ENCODE measurements around the gene MRNIP. TPM values are rescaled to one million over a fixed set of nuclear protein-coding genes. Genes with fewer than 3 reads are reported as not detected.

The MRNIP gene
- polyA plus RNA-seq, 1 donor = 39.4 TPM

DNA sequence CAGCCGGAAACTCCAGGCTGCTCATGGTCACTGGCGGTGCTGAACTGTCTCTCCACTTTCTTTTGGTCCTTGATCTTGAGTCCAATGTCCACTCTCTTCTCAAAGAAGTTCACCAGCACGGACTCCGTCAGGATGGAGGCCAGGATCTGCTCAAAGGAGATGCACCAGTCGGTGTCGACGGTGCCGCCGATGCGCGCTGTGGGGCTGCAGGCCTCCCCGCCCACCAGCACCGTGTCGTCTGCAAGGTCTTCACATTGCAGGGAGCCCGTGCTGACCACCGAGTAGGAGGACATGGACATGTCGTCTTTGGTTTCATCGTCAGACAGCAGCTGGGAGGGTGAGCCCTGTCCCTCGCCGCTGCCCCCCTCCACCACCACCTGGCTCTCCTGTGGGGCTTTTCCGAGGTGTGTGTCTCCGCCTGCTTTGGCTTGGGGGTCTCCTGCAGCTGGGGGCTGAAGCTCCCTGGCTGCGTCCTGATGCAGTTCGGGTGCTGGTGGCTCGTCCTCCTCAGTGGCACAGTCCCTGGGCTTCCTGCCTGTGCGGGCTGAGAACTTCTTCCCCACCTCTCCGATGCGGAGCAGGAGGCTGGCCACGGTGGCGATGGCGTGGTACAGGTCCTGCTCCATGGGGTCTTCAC, 5.0 kb upstream of the MRNIP start:
- Histone ChIP-seq H3K36me3 (ENCODE audit: control insufficient read depth, insufficient read depth, low read length) (peaks cover 57% of the 10 kb centered on the region), H3K4me3 (ENCODE audit: low read length) (no peak overlapping the region), H3K4me1 (ENCODE audit: control insufficient read depth, insufficient read depth, low read length) (no peaks in the 10 kb centered on the region), H3K27ac (ENCODE audit: low read length) (no peak overlapping the region), H3K9me3 (ENCODE audit: control insufficient read depth, low read depth, low read length) (peaks cover 10% of the 10 kb centered on the region), H3K27me3 (ENCODE audit: control insufficient read depth, insufficient read depth, low read length) (no peaks in the 10 kb centered on the region)
- WGBS (ENCODE audit: insufficient coverage, low lambda C conversion rate) = no CpG with 5 or more reads among the region's 31 CpGs
- DNase-seq = no peak

DNA sequence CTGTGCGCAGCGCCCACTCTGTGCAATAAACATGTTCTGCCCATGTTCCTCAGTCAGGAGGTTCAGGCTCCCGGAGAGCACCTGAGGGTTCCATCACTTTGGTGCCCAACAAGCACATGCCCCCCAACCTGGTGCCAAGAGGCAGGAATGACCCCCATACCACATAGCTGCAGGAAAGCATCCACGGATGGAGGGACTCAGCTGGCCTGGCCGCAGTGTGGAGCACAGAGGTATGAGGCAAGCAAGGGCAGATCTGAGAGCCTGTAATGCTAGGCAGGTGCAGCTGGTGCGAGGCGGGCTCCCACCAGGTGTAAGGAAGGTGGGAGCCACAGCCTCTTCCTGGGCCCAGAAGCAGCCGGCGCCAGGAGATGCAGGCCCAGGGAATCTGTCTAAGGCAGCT, 4.3 kb upstream of the MRNIP start:
- no CpG with 5 or more reads among the region's 9 CpGs for WGBS (ENCODE audit: insufficient coverage, low lambda C conversion rate)
- H3K4me1 ChIP-seq (ENCODE audit: control insufficient read depth, insufficient read depth, low read length) = peaks cover 2% of the 10 kb centered on the region

DNA sequence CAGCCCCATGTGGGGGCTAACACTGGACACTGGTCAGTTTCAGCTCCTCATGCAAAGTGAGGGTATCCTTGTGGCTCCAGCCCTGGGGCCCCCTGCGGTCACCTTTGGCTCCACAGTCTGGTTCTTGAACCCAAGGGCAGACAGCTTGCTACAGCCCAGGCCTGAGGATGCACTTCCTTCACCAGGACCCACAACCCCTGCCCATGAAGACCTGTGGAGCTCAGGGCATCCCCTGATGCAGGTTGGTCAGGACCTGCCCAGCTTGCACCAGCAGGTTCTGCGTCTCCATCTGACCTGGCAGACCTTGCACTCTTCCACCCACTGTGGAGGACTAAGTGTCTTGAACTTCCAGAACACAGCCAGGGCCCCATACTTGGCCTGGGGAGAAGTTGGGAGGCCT, 3.7 kb upstream of the MRNIP start:
- no peak overlapping the region for H3K4me3 ChIP-seq (ENCODE audit: low read length)
- peaks cover 10% of the 10 kb centered on the region for H3K9me3 ChIP-seq (ENCODE audit: control insufficient read depth, low read depth, low read length)
- peaks cover 48% of the 10 kb centered on the region for H3K36me3 ChIP-seq (ENCODE audit: control insufficient read depth, insufficient read depth, low read length)
- no peak for DNase-seq
- WGBS (ENCODE audit: insufficient coverage, low lambda C conversion rate) = no CpG with 5 or more reads among the region's 2 CpGs
- peaks cover 2% of the 10 kb centered on the region for H3K4me1 ChIP-seq (ENCODE audit: control insufficient read depth, insufficient read depth, low read length)
- H3K27me3 ChIP-seq (ENCODE audit: control insufficient read depth, insufficient read depth, low read length) = no peaks in the 10 kb centered on the region
- no peak overlapping the region for H3K27ac ChIP-seq (ENCODE audit: low read length)

More for the DNA sequence above, 4.3 kb upstream of the MRNIP start:
- Histone ChIP-seq H3K4me3 (ENCODE audit: low read length) (no peak overlapping the region), H3K9me3 (ENCODE audit: control insufficient read depth, low read depth, low read length) (peaks cover 10% of the 10 kb centered on the region), H3K27ac (ENCODE audit: low read length) (no peak overlapping the region), H3K27me3 (ENCODE audit: control insufficient read depth, insufficient read depth, low read length) (no peaks in the 10 kb centered on the region), H3K36me3 (ENCODE audit: control insufficient read depth, insufficient read depth, low read length) (peaks cover 54% of the 10 kb centered on the region)
- no peak for DNase-seq

DNA sequence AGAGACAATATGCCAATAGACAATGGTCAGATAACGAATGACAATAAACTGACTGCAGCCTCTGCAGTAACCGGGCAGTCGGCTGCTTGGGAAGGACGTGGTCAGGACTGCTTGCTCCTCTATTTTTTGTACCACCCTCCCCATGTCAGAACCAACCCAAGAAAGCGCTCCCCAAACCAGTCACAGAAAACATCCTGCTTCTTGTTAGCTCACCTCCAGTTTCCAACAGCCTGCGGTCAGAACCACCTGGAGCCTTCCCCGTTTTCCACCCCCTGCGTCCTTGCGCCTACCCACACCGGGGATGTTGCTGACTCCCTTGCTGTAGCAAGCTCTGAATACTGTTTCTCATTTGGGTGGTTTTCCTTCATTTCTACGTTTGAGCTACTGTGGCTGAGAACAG, 1.7 kb upstream of the MRNIP start:
- peaks cover 32% of the 10 kb centered on the region for H3K36me3 ChIP-seq (ENCODE audit: control insufficient read depth, insufficient read depth, low read length)
- no peaks in the 10 kb centered on the region for H3K27me3 ChIP-seq (ENCODE audit: control insufficient read depth, insufficient read depth, low read length)
- peaks cover 2% of the 10 kb centered on the region for H3K4me1 ChIP-seq (ENCODE audit: control insufficient read depth, insufficient read depth, low read length)
- no peak overlapping the region for H3K4me3 ChIP-seq (ENCODE audit: low read length)
- H3K27ac ChIP-seq (ENCODE audit: low read length) = no peak overlapping the region
- no peak for DNase-seq
- H3K9me3 ChIP-seq (ENCODE audit: control insufficient read depth, low read depth, low read length) = peaks cover 10% of the 10 kb centered on the region
- 90% methylated on average over 4 of the region's 11 CpGs for WGBS (ENCODE audit: insufficient coverage, low lambda C conversion rate)

DNA sequence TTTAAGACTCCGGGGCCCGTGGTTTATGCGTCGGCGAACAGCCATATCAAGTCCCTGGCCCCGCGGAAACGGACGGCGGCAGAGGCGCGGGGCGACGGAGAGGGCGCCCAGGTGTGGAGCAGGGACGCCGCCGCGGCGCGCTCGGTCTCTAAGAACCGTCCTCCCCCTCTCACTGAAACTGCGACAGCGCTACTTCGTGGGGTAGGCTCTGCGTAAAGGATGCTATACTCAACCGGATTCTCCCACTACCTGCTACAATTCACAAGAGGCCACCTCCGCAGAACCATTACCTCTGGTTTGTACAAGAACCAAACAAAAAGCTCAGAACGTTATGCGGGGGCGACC, 404 bp downstream of the MRNIP start:
- Histone ChIP-seq H3K4me1 (ENCODE audit: control insufficient read depth, insufficient read depth, low read length) (peaks cover 2% of the 10 kb centered on the region), H3K4me3 (ENCODE audit: low read length) (peak overlapping the region; percentile 99), H3K27me3 (ENCODE audit: control insufficient read depth, insufficient read depth, low read length) (no peaks in the 10 kb centered on the region), H3K27ac (ENCODE audit: low read length) (peak overlapping the region; percentile 97), H3K9me3 (ENCODE audit: control insufficient read depth, low read depth, low read length) (peaks cover 10% of the 10 kb centered on the region), H3K36me3 (ENCODE audit: control insufficient read depth, insufficient read depth, low read length) (peaks cover 13% of the 10 kb centered on the region)
- no CpG with 5 or more reads among the region's 32 CpGs for WGBS (ENCODE audit: insufficient coverage, low lambda C conversion rate)
- DNase-seq = peak in 1 of 2 donors; percentile 35

DNA sequence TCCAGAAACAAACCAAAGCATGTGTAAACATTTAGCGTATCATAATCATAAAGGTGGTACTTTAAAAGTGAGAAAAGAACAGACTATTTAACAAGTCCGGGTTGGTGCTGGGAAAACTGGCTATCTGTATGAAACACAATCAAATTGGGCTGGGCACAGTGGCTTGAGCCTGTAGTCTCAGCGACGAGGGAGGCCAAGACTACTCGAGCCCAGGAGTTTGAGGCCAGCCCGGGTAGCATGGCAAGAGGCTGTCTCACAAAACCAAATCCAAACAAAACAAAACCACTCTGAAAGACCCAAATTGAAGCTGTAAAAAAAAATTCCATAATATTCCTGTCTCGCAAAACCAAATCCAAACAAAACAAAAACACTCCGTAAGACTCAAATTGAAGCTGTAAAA, 4.3 kb downstream of the MRNIP start:
- WGBS (ENCODE audit: insufficient coverage, low lambda C conversion rate) = 97% methylated on average over 4 of the region's 8 CpGs
- peaks cover 34% of the 10 kb centered on the region for H3K36me3 ChIP-seq (ENCODE audit: control insufficient read depth, insufficient read depth, low read length)

DNA sequence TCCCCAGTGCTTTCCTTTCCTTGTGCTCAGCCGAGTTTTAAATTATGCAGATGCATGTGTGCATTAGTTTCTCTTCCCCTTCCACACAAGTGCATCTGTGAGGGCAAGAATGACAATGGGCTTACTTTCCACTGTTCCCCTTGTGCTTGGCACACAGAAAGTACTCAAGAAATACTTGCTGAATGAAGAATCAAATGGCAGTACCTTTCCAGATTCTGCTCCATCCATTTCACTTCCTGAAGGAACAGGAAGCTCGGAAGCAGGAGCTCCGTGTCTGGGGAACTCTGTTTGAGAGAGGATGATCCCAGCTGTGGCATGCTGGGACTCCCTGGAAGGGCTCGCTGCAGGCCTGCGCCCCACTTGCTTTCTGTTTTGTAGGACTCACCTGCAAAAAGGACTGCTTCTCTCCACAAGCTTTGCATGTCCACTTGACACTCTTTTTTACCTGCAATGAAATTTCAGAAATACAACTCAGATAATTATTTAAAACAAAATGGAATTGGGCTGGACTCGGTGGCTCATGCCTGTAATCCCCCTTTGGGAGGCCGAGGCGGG, 5.5 kb downstream of the MRNIP start:
- no peaks in the 10 kb centered on the region for H3K27me3 ChIP-seq (ENCODE audit: control insufficient read depth, insufficient read depth, low read length)
- 80% methylated on average over 1 of the region's 8 CpGs for WGBS (ENCODE audit: insufficient coverage, low lambda C conversion rate)
- peaks cover 2% of the 10 kb centered on the region for H3K4me1 ChIP-seq (ENCODE audit: control insufficient read depth, insufficient read depth, low read length)
- H3K36me3 ChIP-seq (ENCODE audit: control insufficient read depth, insufficient read depth, low read length) = peaks cover 42% of the 10 kb centered on the region
- H3K27ac ChIP-seq (ENCODE audit: low read length) = no peak overlapping the region
- DNase-seq = no peak
- no peak overlapping the region for H3K4me3 ChIP-seq (ENCODE audit: low read length)
- H3K9me3 ChIP-seq (ENCODE audit: control insufficient read depth, low read depth, low read length) = no peaks in the 10 kb centered on the region

More for the DNA sequence above, 4.3 kb downstream of the MRNIP start:
- Histone ChIP-seq H3K4me1 (ENCODE audit: control insufficient read depth, insufficient read depth, low read length) (peaks cover 2% of the 10 kb centered on the region), H3K27ac (ENCODE audit: low read length) (no peak overlapping the region), H3K27me3 (ENCODE audit: control insufficient read depth, insufficient read depth, low read length) (no peaks in the 10 kb centered on the region), H3K4me3 (ENCODE audit: low read length) (no peak overlapping the region), H3K9me3 (ENCODE audit: control insufficient read depth, low read depth, low read length) (no peaks in the 10 kb centered on the region)
- DNase-seq = no peak

DNA sequence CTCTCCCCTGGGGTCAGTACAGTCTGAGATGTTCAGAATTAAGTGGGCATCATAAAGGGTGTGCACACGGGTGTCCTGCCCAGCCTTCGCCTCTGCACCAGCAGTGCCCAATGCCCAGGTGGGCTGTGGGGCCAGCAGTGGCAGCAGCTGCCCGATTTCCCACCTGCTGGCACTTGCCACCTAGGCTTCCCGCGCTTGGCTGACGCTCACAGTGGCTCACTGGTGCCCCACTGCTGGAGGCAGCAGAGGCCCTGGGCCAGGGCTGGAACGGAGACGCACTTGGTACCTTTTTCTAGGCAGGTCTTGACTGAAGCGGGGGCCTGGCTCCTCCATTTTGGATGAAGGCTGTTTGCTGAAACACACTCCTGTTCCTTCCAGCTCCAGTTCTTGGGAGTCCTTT, 17.0 kb downstream of the MRNIP start:
- WGBS (ENCODE audit: insufficient coverage, low lambda C conversion rate) = no CpG with 5 or more reads among the region's 9 CpGs
- H3K9me3 ChIP-seq (ENCODE audit: control insufficient read depth, low read depth, low read length) = peaks cover 2% of the 10 kb centered on the region
- no peaks in the 10 kb centered on the region for H3K27me3 ChIP-seq (ENCODE audit: control insufficient read depth, insufficient read depth, low read length)
- no peak overlapping the region for H3K27ac ChIP-seq (ENCODE audit: low read length)
- H3K36me3 ChIP-seq (ENCODE audit: control insufficient read depth, insufficient read depth, low read length) = peaks cover 68% of the 10 kb centered on the region
- no peak for DNase-seq
- H3K4me3 ChIP-seq (ENCODE audit: low read length) = no peak overlapping the region
- H3K4me1 ChIP-seq (ENCODE audit: control insufficient read depth, insufficient read depth, low read length) = no peaks in the 10 kb centered on the region

DNA sequence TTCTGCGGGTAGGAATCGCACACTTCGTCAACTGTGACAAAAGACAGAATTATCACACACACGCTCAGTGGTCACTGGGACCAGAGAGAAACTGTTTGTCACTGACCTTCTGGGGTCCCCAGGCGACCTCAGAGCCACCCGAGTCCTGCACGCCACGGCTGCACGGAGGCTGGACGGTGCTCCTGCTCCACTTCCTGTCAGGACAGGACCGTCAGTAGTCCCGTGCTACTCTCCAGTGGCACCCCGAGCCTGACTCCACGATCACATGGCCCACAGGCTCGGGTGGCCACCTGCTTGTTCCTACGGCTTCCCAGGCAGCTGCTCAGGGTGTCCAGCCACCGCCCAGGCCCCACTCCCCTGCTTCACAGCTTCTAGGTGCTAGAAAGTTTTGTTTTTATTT, 17.9 kb downstream of the MRNIP start:
- no CpG with 5 or more reads among the region's 17 CpGs for WGBS (ENCODE audit: insufficient coverage, low lambda C conversion rate)
- no peaks in the 10 kb centered on the region for H3K27me3 ChIP-seq (ENCODE audit: control insufficient read depth, insufficient read depth, low read length)
- H3K4me1 ChIP-seq (ENCODE audit: control insufficient read depth, insufficient read depth, low read length) = no peaks in the 10 kb centered on the region
- H3K36me3 ChIP-seq (ENCODE audit: control insufficient read depth, insufficient read depth, low read length) = peaks cover 72% of the 10 kb centered on the region
- H3K4me3 ChIP-seq (ENCODE audit: low read length) = no peak overlapping the region
- no peak for DNase-seq
- peaks cover 5% of the 10 kb centered on the region for H3K9me3 ChIP-seq (ENCODE audit: control insufficient read depth, low read depth, low read length)
- H3K27ac ChIP-seq (ENCODE audit: low read length) = no peak overlapping the region

DNA sequence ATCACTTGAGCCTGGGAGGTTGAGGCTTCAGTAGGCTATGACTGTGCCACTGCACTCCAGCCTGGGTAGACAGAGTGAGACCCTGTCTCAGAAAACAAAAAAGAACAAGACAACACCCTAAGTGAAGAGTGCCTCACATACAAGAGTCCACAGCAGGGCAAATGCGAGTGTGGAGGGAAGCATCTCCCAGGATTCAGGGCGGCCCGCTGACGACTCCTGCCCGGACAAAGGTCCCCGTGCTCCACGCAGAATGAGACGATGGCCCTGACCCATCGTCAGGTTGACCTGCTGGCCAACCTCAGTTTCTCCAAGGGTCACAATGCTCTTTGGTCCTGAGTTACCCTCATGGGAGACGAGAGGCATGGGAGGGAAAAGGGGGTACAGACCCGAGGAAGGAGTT, 18.3 kb downstream of the MRNIP start:
- Histone ChIP-seq H3K36me3 (ENCODE audit: control insufficient read depth, insufficient read depth, low read length) (peaks cover 72% of the 10 kb centered on the region), H3K27me3 (ENCODE audit: control insufficient read depth, insufficient read depth, low read length) (no peaks in the 10 kb centered on the region), H3K9me3 (ENCODE audit: control insufficient read depth, low read depth, low read length) (peaks cover 5% of the 10 kb centered on the region), H3K4me3 (ENCODE audit: low read length) (no peak overlapping the region), H3K27ac (ENCODE audit: low read length) (no peak overlapping the region), H3K4me1 (ENCODE audit: control insufficient read depth, insufficient read depth, low read length) (no peaks in the 10 kb centered on the region)
- DNase-seq = no peak
- no CpG with 5 or more reads among the region's 11 CpGs for WGBS (ENCODE audit: insufficient coverage, low lambda C conversion rate)
